SIG-M5 (cell line): ENCODE data around the gene TFDP2.
"Not testable (repeated sequence)": the region's sequence is repeated elsewhere in the genome, so short reads cannot be mapped to it uniquely, and the experiment has no call there.

Experiments used
- DNase-seq: peaks from one replicate; lab custom pipeline; 2025; lab: John Stamatoyannopoulos, UW

TFDP2 gene

DNA sequence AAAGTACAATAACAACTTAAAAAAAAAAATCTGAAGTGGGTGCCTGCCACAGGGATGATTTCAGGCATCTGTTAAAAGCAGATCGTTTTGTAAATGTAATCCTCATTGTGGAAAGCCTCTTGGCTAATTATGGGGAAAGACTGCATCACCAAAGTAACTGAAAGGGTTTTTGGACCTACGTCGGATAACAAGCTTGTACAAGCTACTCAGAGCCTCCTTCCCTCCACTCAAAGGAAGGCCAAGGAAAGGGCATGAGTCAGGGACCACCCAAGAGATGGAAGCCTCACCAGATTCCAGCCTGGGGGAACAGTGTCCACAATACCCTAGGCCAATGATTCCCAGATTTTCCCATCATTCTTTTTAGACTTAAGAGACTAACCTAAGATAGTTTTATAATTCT is 188.6 kb downstream of the TFDP2 start:
- DNase-seq, result no peak

DNA sequence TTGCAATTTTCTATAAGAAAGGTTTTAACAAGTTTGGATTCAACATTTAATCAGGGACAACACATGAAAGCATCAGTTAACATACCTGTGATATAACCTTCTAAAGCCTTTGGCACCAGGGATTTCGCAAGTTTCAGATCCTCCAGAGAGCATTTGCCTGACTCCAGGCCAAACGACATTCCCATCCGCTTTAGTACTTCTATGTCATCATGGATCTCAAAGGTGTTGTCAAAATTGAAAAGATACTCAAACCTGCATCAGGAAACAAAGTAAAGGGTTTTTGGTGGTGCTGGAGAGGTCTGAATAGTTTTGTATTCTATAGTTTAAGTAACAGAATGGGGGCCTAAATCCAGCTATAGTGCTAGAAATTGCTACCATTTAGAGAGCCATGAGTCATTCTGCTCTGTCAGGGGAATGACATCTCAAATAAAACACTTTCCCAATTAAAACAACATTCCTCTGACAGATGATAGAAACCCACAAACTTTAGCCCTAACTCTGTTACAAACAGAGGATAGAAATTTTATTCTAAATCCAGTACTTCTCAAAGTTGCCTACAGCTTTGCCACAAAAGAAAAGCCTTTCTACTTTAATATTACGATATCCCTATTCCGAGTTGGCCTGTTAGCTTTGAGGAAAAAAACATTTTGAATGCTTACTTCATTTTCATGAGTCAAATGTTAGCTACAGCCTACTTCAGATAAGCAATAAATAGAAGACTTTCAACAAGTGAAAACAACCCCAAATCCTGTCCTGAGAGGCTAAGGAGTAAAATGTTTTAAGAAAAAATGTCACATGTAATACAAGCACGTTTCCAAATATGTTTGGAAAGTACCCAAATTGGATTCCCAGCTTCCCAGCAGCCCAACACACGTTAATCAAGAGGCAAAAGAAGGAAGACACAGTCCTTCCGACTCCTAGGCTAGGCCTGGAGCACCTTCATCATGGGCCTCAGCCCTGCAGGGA is 189.5 kb downstream of the TFDP2 start:
- no peak for DNase-seq

DNA sequence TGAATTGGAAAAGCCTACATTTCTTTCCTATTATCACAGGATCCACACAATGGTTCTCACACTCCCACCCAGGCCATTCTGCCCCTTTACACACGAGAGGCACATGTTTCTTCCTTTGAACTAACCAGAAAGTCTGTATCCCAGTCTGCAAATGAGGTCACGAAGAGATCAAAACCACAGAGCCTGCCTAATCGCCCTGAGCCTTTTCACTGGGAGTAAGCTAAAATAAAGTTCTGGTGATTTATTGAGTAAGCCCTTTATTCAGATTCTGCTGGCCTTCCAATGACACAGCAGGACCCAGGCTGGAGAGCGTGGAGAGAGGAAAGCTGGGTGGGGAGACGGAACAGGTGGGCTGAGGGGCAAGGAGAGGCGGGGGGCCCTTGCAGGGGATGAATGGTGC is 194.2 kb downstream of the TFDP2 start:
- no peak for DNase-seq

DNA sequence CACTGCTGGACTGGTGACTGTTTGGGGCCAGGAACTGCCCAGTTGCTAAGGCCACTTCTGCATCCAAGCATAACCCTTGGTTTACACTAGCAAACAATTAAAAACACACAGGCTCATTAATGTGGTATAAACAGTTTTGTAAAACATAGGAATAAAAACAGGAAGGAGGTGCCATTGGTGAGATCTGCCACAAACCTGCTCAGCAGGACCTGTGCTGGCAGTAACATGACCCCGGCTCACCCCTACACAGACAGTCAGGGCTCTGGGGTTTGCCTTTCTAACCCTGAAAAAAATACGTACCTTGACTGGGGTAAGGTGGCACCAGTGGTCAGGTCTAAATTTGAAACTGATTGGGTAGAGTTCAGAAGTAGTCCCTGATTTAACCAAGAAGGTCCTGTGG is 196.7 kb downstream of the TFDP2 start:
- DNase-seq, result no peak

DNA sequence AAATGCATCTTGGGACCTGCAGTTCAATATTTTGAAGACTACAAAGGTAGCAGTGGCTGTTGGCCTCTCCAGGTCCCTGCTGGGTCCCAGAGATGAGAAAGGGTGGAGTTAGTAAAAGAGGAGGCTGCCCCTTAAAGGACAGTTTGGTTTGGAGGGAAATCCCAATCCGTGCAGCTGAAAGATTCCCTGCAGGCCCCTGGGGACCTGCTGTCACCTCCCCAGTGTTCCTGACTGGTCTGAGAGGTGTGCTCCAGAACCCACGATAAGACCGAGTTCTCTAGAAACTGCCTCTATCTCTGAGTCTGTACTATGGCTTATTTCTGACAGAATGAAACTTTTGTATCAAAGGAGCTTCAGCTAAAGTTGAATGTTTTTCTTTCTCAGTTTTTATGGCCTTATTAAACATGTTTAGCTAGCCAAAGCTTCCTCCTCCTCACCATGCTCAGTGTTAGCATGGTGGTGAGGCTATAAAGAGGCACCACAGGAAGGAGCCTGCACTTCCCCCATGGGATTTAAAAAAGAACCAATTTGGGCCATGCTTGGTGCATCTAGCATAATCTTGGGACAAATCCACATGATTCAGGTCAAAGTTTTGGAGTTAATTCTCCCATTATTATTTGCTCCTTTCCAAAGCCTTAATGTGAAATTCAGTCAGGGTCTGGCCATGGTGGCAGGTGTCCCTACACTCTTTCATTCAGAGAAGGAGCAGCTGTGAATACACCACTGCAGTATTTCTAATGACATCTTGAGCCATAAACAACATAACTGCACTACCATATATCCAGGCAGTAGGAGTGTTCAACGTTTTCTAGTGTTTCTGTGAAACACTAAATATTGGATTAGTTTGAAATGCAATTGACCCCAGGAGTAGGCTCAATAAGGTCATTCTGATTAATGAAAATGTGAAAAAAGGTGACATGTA is 198.5 kb downstream of the TFDP2 start:
- no peak for DNase-seq

DNA sequence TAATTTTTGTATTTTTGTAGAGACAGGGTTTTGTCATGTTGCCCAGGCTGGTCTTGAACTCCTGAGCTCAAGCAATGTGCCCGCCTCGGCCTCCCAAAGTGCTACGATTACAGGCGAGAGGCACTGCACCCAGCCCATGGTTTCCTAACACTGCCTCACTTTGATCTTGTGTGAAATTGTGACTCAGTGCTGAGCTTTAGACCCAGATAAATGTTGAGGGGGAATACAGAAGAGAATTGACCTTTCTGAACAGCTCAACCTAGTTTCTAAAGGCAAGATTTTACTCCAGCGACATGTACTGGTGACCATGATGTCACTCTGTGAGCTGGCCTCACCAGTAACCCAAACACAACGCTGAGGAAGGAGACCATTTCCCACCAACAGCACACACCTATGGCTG is 199.4 kb downstream of the TFDP2 start:
- no peak for DNase-seq

DNA sequence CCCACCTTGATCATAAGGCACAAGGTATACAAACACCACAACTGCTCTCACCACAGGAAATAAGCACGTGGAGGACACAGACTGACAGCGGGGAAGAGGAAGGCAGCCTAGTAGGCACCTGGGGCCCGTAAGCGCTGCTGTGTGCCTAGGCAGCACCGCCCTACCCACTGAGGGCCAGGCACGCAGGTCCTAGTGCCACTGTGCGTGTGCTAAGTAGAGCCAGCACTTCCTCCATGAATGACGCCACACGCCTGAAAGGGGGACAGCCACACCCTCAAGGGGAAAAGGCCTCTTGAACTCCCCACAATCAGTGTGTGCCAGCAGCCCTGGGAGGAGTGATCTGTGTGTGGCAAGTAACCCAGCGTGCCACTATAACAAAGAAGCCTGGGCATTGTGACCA is 199.9 kb downstream of the TFDP2 start:
- no peak for DNase-seq

DNA sequence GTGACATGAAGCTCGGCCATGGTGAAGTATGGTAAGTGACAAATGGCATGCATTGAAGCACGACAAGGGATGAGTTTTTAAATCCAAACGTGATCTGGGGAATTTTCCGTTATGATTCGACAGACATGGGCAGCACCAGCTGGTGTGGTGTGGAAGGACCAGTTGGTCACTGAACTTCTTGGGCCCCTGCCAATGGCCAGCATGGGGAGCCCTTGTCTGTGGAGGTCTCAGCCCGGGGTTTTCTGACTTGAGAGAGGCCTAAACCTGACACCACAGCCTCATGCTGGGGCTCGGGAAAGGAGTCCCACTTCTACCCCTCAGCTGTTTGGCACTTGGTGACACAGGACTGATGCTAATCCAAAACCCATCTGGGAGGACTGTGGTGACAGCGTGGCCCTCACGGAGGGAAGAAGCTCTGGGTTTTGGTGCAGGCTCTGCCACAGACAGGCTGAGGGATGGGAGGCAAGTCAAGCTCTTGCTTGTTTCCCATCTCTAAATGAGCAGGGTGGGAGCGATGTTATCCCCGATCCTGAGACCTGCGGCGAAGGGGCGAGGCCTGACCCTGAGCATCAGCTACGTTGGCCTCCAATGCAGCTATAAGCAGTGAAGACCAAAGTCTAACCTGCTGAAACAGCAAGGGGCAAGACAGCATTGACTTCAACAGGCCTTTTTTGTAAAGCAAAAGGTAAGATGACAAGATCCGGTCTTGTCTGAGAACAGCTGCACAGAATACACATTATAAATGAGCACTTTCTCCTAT is 203.4 kb downstream of the TFDP2 start:
- DNase-seq, result no peak

DNA sequence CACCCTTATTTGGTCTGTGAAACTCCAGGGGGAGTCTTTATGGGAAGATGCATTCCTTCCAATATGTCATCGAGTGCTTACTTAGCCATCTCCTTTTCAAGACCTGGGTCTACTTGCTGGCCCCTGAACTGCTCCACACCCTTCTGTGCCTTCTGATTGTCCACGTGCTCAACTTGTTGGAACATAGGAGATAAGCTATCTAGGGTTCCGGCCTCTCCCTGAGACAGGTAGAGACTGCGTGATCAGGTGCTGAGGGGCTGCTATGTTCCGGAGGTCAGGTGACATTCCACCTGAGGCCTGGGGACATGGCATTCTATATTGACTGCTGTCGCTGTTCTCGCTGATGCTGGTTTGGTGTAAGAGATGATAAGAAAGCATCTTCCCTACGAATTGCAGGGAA is 207.3 kb downstream of the TFDP2 start:
- no peak for DNase-seq

DNA sequence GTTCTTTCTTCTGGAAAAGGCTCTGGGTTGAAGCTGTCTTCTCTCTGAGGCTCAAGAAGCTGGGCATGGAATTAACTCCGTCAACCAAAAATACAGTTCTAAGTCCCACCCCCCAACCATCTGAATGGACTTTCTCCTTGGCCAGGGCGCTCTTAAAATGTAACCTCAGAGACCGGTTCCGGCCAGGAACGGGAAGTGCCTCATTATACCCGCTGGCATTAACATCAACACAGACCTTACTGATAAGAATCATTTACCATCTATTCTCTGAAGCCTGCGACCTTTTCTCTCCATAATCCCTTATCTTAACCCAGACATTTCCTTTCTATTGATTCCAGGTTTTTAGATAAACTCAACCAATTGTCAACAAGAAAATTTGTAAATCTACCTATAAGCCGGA is 208.3 kb downstream of the TFDP2 start:
- no peak for DNase-seq

DNA sequence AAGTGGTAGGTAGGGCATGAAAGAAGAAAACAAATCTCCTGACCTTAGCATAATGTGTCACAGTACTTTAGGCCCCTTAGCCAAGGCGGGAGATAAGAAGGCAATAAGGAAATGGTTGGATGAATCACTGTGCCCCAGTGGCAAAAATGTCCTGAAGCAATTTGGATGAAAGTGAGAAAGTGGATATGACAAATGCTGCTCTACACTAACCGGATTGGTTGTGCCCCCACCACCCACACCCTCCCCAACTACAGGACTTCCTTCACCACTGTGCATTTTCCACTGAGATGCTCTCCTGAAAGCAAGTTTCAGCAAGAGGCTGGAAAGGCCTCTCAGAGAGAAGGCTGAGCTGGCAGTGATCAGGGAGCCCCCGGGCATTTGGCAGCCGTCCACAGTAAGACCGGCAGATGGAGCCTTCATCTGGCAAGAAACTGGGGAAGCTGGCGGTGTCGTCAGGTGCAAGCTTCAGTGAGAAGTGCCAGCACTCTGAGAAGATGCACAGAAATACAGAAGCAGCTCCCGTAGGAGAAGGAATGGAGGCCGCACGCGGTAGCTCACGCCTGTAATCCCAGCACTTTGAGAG is 209.1 kb downstream of the TFDP2 start:
- DNase-seq, result no peak

DNA sequence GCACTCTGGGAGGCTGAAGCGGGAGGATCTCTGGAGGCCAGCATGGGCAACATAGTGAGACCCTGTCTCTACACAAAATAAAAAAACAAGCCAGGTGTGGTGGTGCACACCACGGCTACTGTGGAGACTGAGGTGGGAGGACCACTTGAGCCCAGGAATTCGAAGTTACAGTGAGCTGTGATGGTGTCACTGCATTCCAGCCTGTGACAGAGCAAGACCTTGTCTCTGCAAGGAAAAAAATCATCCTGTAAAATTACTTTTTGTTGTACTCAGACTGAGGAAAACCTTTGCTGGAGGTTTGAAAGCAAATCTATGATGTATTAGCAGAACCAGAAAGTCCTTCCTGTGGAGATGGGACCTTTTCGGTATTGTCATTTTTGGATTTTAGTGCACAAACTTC is 209.6 kb downstream of the TFDP2 start:
- no peak for DNase-seq

DNA sequence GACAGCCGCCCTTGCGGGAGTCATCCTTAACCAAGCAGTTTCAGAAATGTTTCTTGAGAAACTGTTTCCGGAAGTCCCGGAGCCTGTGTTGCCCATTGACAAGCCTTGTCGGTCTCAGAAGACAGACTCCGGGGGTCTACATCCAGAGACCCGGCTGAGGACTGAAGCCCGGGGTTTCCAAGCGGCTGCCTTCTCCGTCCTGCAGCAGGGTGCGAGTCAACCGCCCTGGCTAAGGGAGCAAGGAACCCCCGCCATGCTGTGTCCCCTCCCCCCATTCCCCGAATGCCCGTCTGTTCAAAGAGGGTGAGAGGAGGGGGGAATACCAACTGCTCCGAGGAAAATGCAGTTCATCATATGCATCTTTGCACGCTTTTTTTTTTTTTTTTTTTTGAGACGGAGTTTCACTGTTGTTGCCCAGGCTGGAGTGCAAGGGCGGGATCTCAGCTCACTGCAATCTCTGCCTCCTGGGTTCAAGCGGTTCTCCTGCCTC is 211.3 kb downstream of the TFDP2 start:
- no peak for DNase-seq

DNA sequence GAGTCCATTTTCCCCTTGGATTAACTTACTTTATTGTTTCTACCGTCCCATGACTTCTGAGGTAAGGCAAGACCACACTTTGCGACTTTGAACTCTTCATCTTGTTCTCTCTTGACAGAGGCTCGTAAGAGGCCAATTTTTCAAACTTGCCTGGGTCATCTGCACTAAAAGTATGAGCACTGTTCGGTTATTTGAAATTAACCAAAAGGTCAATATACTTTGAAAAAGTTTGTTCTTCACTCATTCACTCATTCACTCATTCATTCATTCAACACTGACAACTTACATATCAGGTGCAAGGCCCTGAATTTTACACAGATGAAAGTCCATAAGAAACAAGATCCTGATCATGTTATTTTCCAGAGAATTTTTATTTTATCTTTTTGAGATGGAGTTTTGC is 215.0 kb downstream of the TFDP2 start:
- no peak for DNase-seq

DNA sequence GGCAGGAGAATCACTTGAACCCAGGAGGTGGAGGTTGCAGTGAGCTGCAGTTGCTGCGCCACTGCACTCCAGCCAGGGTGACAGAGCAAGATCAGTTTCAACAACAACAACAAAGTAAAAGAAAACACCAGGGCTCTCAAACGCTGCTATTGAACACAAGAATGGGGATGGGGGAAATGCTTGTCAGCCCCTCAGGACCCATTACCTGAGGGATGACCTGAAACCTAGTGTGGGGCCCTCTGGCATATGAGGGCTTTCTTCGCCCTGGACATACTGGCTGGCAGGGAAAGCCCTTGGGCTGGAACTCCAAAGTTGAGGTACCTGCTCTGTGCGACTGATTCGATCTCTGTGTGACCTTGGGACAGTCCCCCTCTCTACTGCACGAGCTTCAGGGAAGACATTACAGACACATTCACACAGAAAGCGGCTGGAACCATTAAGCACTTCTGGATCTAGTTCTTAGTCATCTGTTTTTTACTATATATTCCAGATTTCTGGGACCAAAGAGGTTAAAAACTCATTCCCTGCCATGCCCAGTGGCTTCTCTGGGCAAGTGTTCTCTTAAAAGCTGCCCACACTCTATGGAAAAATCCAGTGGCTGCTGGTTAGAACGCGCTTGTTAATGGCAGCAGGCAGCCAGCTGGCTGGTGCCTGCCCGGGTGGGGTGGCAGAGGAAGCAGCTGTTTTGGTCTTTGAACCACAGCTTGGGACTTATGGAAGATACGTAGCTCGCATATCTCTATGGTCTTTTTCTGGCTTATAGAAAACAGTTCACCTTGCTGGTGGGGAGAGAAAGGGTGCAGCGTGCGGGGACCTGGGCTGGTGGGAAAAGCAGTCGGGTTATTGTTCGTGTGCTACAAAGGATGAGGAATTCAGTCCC is 215.7 kb downstream of the TFDP2 start:
- no peak for DNase-seq

DNA sequence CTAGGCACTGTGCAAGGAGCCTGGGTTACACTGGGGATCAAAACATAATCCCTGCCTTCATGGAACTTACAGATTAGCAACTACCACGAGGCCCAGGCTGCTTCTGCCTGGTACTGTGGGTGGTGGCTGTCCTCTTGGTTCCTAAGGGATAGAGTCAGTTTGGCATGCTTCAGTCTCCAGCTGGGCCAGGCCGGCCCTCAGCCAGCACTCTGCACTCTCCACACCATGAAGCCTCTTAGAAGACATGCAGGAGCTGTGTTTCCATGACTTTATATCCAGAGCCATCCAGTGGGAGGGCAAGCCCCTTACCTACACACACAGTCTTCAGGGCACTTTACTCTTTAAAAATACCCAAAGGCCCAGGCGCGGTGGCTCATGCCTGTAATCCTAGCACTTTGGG is 218.5 kb downstream of the TFDP2 start:
- DNase-seq, result no peak

DNA sequence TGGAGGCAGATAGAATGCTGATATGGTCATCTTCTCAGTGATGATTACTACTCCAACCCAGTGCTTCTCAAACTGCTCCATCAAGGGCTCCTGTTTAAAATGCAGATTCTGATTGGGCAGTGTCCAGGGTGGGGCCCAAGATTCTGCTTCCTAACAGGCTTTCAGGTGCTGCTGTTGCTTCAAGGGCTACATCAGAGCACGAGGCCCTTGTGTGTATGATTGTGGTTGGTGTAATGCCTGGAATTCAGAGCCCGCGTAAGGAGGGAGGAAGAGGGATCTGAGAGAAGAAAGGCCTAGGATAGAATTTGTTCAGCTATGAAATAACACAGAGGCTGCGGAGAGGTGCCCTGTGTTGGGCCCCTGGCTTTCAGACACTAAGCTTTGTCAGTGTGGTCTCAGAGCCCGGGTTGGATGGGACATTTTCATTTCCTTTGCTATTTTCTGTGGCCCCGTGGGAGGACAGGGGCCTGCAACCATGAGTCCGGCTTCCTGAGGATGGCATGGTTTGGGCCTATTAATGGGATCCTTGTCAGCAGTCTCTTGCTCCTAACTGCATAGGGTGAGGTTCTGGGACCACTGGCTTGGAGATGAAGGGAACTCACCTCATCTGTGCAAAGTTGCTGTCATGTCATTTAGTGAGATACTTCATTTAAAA is 219.9 kb downstream of the TFDP2 start:
- DNase-seq, result no peak

DNA sequence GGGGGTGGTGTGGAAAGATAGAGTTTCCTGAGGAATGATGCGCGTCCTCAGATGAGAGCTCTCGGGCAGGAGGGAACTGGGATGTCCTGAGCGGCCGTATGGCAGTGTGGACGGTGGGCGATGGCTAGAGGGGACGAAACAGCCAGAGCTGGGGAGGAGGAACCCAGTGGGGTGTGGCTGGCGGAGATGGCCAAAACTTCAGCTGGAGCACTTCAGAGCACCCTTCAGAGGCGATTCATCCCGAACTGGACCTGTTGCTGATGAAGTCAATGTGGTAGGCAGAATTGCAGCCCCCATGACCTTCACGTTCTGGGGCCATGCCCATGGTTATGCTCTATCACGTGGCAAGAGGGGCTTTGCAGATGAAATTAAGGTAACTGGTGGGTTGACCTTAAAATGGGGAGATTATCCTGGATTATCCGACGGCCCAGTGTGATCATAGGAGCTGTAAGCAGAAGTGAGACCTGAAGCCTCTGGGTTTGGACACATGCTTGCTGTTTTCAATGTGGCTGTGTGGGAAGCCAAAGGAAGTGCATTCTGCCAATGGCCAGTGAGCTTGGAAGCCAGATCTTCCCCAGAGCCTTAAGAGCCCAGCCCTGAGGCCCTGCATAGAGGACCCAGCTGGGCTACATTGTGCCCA is 220.6 kb downstream of the TFDP2 start:
- DNase-seq, result no peak

DNA sequence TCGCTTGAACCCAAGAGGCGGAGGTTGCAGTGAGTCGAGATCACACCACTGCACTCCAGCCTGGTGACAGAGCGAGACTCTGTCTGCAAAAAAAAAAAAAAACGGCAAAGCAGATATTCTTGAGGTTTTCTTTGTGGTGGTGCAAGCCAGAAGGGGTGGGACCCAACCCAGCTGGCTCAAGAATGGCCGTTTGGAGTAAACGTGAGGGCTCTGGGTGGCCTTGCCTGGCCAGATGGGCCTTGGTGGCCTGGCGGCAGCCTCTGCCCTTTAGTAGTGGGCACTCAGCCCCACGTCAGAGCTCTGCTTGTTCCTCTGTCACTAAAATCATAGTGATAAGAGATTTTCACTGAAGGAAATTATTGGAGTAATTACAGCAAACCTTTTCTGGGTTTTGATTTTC is 222.4 kb downstream of the TFDP2 start:
- DNase-seq, result no peak

DNA sequence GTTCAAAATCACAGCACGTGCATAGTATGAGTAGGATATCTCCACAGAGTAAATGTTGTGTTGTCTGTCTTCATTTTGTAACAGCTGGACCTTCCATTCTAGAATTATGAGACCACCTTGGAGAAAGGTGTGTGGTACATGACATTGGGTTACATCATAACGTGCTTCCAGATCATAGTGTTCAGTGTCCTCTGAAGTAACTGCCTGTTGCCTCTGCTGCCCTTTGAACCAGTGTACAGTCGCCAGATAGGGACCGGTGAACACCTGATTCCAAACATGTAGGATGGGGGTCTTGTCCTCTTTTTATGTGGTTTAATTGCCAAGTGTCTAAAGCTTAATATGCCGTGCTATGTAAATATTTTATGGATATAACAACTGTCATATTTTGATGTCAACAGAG is 223.7 kb downstream of the TFDP2 start:
- not testable (repeated sequence) for DNase-seq
